SK-N-DZ (cell line): ENCODE data around the gene PPT2.
A peak's percentile ranks its signal among the peaks of the same experiment; 100 is the strongest.
"Not testable (repeated sequence)": the region's sequence is repeated elsewhere in the genome, so short reads cannot be mapped to it uniquely, and the experiment has no call there.

Experiments
- DNase-seq: peaks from one replicate; pipeline ENCODE4 v3.0.0-alpha.2; 2015; ENCODE audit warnings: low spot score

Gene PPT2

GRCh38 chr6:32127409-32127716 is 26.6 kb upstream of the PPT2 start:
- DNase-seq: no peak

DNA sequence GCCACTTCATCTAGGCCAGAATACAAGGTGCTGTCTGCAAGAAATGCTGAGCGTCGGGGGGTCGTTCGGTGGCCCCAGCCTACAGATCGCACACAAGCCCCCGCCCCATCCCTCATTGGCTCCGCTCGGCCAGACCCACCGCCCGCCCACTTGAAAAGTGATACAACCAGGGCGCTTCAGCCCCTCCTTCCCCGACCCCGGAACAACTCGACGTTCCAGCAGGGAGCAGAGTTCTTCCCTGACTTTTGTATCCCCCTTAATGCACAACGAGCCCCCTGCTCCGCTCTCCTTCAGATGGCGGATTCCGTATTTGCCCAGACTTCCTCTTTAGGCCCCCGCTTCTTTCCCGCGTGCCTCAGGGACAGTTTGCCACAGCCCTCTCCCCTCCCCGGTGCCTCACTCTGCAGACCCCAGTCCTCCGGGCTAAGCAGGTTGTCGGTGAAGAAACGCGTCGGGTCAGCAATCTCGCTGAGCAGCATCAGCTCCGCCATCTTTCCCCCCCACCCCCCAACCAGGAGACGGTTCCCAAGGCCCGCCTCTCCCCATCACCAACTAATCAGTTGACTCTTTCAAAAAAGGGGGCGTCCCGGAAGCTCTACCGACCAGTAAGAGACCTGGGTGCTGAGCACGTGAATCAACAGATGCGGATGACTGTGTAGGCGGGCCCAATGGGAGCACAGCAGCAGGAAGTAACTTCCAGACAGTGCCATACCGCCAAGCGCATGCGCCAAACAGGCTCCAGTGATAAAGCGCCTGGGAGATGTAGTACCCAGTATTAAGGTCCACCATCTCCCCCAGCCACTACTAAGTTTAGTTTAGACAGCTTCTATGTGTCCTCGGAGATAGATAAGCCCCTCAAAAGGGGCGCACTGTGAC is 26.0 kb upstream of the PPT2 start, which contains the start of gene ATF6B:
TSS of gene ATF6B (minus strand) at position 530 of the 876 bp plus-strand sequence. CDS start at position 491, 39 bp downstream.
- DNase-seq: peak; percentile 100

- DNase-seq: no peak
Measured at GRCh38 chr6:32128751-32129296, 25.1 kb upstream of the PPT2 start.

GRCh38 chr6:32129297-32130088 is 24.4 kb upstream of the PPT2 start:
- no peak for DNase-seq

GRCh38 chr6:32131439-32131948 is 22.4 kb upstream of the PPT2 start:
- DNase-seq: no peak

- DNase-seq: no peak
Measured at GRCh38 chr6:32132110-32132509, 21.8 kb upstream of the PPT2 start.

DNA sequence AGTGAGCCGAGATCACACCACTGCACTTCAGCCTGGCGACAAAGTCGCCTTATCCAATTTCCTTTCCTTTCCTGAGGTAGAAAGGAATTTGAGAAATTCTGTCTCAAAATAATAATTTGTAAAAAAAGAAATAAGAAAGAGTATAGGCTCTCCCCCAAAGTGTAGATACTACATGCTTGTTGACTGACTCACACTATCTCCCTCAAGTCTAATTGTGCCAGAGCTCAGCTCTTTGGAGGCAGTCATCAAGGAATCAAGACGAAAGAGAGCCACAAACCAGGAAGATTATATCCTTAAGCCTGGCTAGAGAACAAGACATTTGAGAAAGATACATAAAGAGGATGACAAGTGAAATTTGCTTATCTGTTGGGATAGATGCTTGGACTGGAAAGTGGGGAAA is 20.2 kb upstream of the PPT2 start:
- DNase-seq: no peak

DNA sequence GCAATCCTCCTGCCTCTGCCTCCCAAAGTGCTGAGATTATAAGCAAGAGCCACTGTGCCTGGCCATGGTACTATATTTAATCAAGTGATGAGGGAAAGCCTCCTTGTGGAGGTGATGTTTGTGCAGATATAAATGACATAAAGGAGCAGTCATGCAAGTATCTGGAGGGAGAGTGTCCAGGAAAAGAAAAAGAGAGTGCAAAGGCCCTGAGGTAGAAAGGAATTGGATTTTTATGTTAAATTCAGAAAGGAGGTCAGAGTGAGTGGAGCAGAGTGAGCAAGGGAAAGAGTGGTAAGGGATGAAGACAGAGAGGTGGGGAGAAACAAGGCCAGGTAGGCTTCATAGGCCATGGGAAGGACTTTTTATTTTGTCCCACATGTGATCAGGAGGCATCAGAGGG is 16.5 kb upstream of the PPT2 start:
- DNase-seq: no peak

- no peak for DNase-seq
Measured at GRCh38 chr6:32139590-32139989, 14.4 kb upstream of the PPT2 start.

DNA sequence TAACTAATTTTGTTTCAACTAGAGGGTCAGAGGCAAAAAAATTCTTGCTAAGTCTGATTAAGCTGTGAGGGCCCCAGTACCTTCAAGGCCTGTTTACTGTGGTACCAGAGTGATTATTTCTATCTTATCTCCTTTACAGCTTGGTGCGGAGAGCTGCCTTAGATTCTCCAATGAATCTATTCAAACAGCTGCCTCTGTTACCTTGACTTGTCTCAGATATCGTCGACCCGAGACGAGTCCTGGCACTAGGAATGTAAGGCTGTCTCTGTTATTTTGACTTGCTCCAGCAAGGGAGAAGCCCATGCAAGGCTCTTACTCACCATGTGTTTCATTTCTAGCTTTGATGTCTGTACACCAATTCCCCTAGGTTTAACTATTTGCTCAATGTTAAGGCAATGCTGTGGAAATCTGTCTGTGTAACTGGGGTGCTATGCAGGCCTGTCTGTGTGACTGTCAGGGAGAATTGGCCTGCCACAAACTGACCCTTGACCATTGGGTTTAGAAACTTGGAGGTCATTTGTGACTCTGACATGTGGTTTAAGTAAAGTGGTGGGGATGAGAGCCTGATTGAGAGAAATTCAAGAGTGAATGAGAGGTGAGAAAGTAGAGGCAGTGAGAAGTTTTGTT is 13.4 kb upstream of the PPT2 start:
- DNase-seq: no peak

DNA sequence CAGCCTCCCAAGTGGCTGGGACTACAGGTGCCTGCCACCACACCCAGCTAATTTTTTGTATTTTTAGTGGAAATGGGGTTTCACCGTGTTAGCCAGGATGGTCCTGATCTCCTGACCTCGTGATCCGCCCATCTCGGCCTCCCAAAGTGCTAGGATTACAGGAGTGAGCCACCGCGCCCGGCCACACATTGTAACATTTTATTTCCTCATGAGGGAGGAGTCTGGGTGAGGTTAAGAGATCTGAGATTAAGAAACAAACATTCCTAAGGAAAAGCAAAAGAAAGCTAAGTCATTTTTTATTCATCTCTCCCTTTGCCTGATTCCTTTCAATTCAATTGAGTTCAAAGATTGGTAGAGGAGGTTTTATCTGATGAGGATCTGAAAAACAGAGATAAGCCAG is 9.7 kb upstream of the PPT2 start:
- DNase-seq: not testable (repeated sequence)

GRCh38 chr6:32146287-32146686 is 7.7 kb upstream of the PPT2 start:
- DNase-seq: no peak

- no peak for DNase-seq
Measured at GRCh38 chr6:32146687-32147086, 7.3 kb upstream of the PPT2 start.

- DNase-seq: no peak
Measured at GRCh38 chr6:32147401-32148132, 6.4 kb upstream of the PPT2 start.

DNA sequence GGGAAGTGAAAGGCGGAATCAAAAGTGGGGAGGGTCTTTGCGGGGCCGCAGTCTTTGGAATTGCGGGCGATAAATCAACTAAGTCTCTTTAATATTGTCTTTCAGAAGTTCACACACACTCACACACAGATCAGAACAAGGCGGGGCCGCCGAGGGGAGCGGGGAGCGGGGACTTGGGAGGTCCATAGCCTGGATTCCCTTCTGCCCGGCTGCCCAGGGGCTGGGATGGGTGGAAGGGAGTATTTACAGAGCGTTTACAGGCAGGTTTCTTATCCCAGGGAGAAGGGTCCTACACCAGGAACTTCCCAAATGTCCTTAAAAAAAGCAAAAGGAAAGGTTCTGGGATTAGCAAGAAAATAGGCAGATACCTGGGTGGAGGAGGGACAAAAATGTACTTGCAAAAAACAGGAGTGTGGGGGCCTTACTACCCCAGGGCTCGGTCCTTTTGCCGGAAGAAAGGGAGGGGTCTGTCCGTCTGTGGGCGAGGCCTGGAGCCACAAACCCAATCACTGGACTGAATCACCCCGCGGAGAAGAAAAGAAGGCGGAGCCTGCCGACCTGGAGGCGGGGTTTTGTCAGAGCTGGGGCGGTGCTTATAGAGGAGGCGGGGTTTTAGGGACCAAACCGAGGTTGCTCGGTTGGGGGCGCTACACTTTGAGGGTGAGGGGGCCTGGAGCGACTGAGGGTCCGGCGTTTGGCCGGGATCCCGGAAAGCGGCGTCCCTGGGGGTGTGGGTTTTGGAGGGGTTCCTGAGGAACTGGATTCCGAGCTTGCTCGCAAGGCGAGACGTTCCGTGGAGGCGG is 5.5 kb upstream of the PPT2 start:
- no peak for DNase-seq

- no peak for DNase-seq
Measured at GRCh38 chr6:32149092-32149755, 4.7 kb upstream of the PPT2 start.

- no peak for DNase-seq
Measured at GRCh38 chr6:32149932-32150870, 3.7 kb upstream of the PPT2 start.

DNA sequence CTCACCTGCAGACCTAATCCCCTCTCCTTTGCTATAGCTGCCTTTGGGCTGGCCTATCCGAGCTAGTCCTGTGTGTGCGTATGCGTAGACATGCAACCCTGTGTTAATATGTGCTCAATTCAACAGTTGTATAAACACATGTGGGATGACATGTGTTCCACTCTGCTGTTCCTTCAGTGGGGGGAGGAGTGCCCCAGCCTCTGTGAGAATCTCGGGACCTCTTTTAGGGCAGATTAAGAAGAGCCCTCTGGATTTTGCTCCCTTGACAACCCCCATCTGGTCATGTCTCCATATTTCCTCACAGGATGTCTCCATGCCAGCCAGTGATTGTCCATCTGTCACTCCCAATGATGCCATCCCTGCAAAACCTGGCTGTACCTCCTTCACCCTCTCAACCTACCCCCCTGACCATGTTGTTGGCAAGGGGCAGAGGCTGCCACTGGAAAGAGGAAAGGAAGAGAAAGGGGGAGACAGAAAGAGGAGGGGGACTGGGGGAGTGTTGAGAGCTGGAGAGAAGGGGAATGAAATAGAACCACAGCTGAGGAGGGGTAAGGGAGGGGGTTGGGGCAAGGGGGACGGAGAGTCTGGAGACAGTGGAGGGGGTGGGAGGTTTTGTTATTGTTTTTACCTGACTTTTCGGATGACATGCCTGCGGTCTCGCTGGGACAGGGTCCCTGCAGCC is 2.6 kb upstream of the PPT2 start:
- no peak for DNase-seq
